ENCODE data around the gene ARHGEF10L.

DNA sequence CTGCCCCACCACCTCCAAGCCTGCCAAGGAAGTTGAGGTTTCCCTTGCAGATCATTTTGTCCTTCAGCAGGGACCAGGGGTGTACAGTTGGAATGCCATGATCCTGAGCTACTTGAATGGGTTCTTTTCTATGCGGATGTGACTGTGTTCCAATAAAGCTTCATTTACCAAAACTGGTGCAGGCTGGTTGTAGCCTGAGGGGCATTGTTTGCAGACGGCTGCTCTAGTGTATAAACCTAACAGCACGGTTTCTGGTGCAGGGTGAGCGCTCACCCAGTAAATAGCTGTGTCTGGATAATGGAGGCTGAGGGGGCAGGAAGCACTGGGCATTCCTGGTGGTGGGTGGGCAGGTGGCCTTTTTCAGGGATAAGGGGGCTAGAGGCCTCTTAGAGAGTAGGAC is 142.9 kb downstream of the ARHGEF10L start:
- TF ChIP-seq CTCF (IDR thresholded peaks at IDR 0.05; ENCODE audit: low read depth, low read length, poor library complexity, severe bottlenecking), result no peak
- no peak for TF ChIP-seq EZH2phosphoT487 (IDR thresholded peaks at IDR 0.05; ENCODE audit: borderline replicate concordance, low read length)

All from DOHH2 (cell line).